SK-N-MC (cell line): ENCODE data around the gene CAPN3.

Experiments used
- EZH2 ChIP-seq: fragments of 200-600 bp; sonication (generic); IDR thresholded peaks from one replicate; pipeline ENCODE4 v1.6.1; 2017; ENCODE audit warnings: antibody characterized with exemption
- POLR2AphosphoS5 ChIP-seq: IDR thresholded peaks from 2 replicates; pipeline ENCODE4 v1.6.1; 2012; ENCODE audit warnings: mild to moderate bottlenecking, low read depth, low read length, borderline replicate concordance

DNA sequence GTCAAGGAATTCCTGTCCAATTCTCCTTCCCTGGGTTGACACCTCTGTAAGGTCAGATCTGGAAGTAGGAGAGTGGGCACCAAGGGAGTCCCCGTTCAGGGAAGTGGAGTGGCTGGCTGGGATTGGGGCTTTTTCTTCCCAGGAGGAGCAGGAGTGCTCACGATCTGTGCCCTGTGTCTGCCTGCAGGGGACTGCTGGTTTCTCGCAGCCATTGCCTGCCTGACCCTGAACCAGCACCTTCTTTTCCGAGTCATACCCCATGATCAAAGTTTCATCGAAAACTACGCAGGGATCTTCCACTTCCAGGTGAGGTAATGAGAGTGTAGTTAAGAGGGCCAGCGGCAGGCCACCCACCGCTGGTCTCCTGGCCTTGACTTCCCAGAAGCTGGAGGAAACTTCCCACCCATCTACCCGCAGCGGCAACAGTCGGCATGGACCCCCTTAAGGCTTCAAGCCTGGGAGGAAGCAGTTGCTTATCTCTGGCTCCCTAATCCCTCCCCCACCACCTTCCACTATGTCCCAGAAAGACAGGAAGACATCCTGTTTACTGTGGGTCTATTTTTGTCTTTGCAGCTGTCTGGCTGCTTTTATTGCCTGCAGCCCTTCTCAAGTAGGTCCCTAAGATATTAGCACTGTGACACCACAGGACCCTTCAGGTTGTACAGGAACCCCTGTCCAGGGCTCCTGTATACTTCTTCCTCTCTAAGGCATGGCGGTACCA lies 26.8 kb downstream of the CAPN3 start:
- TF ChIP-seq EZH2 (no peak), POLR2AphosphoS5 (no peak)
